ENCODE measurements around the gene HORMAD2.

HORMAD2 gene

DNA sequence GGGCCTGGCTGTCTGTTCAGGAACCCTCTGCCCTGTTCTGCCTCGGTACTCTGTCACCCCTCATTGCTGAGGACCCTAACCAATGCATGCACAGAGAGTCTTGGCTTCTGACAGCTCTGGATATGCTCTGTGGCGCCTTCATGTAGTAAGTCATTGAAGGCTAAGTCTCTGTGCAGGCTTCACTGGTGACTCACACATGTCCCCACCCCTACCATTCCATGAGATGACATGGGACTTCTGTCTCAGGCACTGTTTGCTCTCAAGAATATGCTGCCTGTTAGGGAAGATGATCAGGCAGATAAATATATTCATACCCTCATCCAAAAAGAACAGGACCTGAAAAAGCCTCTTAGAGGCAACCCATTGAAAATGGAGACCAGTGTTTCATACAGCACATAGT, 43.6 kb upstream of the HORMAD2 start:
- POLR2A ChIA-PET: interaction anchor here (1.5 kb wide), 1 partner anchor 21 kb away, joined by 4 read pairs; no protein-coding TSS in a partner anchor
- CTCF ChIA-PET: interaction anchor here (1.2 kb wide), 1 partner anchor 31 kb away, joined by 3 read pairs; no protein-coding TSS in a partner anchor
- TF ChIP-seq, protein P1, sequence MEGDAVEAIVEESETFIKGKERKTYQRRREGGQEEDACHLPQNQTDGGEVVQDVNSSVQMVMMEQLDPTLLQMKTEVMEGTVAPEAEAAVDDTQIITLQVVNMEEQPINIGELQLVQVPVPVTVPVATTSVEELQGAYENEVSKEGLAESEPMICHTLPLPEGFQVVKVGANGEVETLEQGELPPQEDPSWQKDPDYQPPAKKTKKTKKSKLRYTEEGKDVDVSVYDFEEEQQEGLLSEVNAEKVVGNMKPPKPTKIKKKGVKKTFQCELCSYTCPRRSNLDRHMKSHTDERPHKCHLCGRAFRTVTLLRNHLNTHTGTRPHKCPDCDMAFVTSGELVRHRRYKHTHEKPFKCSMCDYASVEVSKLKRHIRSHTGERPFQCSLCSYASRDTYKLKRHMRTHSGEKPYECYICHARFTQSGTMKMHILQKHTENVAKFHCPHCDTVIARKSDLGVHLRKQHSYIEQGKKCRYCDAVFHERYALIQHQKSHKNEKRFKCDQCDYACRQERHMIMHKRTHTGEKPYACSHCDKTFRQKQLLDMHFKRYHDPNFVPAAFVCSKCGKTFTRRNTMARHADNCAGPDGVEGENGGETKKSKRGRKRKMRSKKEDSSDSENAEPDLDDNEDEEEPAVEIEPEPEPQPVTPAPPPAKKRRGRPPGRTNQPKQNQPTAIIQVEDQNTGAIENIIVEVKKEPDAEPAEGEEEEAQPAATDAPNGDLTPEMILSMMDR (IDR thresholded peaks at IDR 0.05; ENCODE audit: insufficient read depth, low read length, missing control alignments): no peak
- no peak for DNase-seq (ENCODE audit: low read depth, low spot score)
- no peak overlapping the region for H3K4me3 ChIP-seq (ENCODE audit: low read depth, low read length)

DNA sequence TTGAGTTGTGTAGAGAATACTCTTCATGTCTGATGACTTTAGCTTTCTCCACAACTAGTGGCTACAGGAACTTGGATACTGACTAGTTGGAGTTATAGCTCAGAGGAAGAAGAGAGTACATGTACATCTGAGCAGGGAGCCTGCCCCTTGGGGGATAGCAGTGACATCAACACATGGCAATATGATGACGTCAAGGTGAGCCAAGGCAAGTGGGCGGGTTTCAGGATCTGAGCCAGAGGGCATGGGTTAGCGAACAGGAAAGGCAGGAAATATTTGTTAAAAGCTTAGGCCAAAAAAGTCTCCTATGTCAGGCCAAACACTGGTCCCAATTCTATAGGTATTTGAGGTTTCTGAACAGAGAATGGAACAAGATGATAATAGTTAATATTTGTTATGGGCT, 42.0 kb upstream of the HORMAD2 start:
- ChIA-PET CTCF (interaction anchor here (0.6 to 1.1 kb wide), 2 partner anchors 50 to 246 kb away, joined by 3 read pairs; no protein-coding TSS in a partner anchor), POLR2A (no interaction called here)
- TF ChIP-seq, protein P1 (IDR thresholded peaks at IDR 0.05; ENCODE audit: insufficient read depth, low read length, missing control alignments): no peak
- H3K4me3 ChIP-seq (ENCODE audit: low read depth, low read length): no peak overlapping the region
- DNase-seq (ENCODE audit: low read depth, low spot score): no peak

DNA sequence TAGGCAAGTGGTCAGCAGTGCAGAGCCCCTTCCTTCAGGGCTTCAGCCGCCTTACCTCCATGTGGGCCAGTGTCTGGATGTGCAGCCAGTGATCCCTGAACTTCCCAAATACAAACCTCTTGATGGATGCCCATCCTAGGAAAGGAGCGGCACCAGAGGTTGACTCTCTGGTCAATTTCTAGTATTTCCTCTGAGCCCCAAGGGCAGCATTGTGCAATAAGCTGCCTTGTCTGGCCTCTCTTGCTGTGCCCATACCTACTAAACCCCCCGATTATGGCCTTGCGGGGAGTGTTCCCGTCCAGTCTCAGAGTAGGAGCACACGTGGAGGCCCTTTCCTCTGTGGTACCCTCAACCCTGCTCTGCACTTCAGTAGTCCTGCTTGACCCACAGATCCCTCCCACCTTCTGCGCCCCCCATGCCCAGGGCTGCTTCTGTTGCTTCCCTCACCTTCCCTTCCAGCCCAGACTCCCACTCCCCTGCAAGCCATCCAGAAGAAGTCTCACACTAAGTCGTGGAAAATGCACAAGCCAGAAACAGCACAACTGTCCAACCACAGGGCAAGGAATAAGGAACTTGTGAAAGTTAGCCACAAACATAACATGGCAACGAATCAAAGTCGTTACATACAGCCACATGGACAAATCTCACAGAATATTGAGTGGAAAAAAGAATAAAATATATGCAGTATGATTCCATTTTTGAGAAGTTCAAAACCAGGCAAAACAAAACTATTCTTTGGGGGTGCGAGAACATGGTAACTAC, 39.6 kb upstream of the HORMAD2 start:
- ChIA-PET CTCF (interaction anchor here (1.1 kb wide), 1 partner anchor 36 kb away, joined by 6 read pairs; no protein-coding TSS in a partner anchor), POLR2A (no interaction called here)
- H3K4me3 ChIP-seq (ENCODE audit: low read depth, low read length): no peak overlapping the region
- no peak for DNase-seq (ENCODE audit: low read depth, low spot score)
- TF ChIP-seq, protein P1 (IDR thresholded peaks at IDR 0.05; ENCODE audit: insufficient read depth, low read length, missing control alignments): no peak

DNA sequence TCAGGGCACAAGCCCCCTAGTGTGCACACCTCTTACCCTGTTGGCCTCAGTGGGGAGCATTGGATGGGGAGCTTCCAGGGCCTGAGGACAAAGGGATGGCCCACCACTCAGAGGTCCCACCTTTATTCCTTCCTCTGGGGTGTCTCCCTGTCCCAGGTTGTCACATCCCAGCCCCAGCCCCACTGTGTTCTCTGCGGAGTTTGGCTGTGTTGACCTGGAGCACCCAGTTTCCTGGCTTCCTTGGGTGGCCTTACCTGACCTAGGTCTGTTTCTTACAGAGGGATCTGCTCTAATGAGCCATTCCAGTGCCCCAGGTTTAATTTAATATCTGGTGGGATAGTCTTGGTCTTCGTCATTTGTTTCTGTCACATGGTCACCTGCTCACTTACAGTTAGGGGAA, 38.8 kb upstream of the HORMAD2 start:
- ChIA-PET CTCF (no interaction called here), POLR2A (no interaction called here)
- no peak for DNase-seq (ENCODE audit: low read depth, low spot score)
- H3K4me3 ChIP-seq (ENCODE audit: low read depth, low read length): no peak overlapping the region
- TF ChIP-seq, protein P1 (IDR thresholded peaks at IDR 0.05; ENCODE audit: insufficient read depth, low read length, missing control alignments): no peak

DNA sequence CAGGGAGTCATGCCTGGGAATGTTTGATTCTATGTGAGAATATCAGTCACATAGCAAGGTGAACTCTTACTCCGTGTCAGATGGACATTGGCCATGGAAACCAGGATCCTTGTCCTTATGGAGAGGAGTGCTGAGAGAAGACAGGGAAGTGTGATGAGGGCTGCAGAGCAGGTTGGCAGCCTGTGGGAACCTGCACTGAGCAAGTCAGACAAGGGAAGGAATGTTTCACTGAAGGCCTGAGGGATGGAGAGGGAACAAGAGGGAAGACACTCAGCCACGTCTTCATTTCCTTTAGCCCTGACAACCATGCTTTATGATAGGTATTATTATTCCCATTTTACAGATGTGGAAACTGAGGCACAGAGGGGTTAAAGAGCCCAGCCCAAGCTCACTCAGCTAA, 38.4 kb upstream of the HORMAD2 start:
- CTCF ChIA-PET: no interaction called here
- POLR2A ChIA-PET: no interaction called here
- H3K4me3 ChIP-seq (ENCODE audit: low read depth, low read length): no peak overlapping the region
- TF ChIP-seq, protein P1 (IDR thresholded peaks at IDR 0.05; ENCODE audit: insufficient read depth, low read length, missing control alignments): no peak
- DNase-seq (ENCODE audit: low read depth, low spot score): no peak

DNA sequence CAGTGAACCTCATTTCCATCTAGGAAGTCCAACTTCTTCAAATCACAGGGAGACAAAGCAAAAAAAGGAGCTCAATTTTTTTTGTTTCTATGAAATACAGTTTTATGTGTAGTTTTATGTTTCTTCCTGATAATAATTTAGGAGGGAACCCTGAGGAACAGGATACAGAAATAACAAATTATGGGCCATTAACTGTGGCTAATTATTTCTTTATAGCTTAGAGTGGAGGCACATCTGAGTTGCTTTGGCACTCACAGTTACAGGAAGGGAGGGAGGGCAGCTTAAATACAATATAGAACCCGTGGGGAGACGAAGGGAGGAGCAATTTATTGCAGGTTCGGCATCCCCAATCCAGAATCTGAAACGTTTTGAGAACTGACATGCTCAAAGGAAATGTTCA, 37.1 kb upstream of the HORMAD2 start:
- H3K4me3 ChIP-seq (ENCODE audit: low read depth, low read length): no peak overlapping the region
- ChIA-PET CTCF (interaction anchor here (0.8 to 1.2 kb wide), 2 partner anchors 8 to 45 kb away, joined by 3 read pairs; no protein-coding TSS in a partner anchor), POLR2A (no interaction called here)
- TF ChIP-seq, protein P1 (IDR thresholded peaks at IDR 0.05; ENCODE audit: insufficient read depth, low read length, missing control alignments): no peak
- no peak for DNase-seq (ENCODE audit: low read depth, low spot score)

Measured in AG04449 (cell line).